GM18951 (cell line): ENCODE results near the gene TAF6.

ENCODE experiments used
- POLR2A ChIP-seq: IDR thresholded peaks from 4 replicates; pipeline ENCODE4 v1.6.1; 2011; ENCODE audit warnings: mild to moderate bottlenecking; ENCODE audit not compliant: insufficient read length, insufficient read depth; ENCODE audit errors: extremely low read depth
- in situ Hi-C: fragments of 300-500 bp; cut with MboI; formaldehyde crosslinking; loops from one replicate; pipeline ENCODE4 v1.12.0; 2022; ENCODE audit warnings: low sequenced_read_pairs, mixed read lengths, inconsistent platforms; ENCODE audit not compliant: unreplicated experiment

The TAF6 gene

DNA sequence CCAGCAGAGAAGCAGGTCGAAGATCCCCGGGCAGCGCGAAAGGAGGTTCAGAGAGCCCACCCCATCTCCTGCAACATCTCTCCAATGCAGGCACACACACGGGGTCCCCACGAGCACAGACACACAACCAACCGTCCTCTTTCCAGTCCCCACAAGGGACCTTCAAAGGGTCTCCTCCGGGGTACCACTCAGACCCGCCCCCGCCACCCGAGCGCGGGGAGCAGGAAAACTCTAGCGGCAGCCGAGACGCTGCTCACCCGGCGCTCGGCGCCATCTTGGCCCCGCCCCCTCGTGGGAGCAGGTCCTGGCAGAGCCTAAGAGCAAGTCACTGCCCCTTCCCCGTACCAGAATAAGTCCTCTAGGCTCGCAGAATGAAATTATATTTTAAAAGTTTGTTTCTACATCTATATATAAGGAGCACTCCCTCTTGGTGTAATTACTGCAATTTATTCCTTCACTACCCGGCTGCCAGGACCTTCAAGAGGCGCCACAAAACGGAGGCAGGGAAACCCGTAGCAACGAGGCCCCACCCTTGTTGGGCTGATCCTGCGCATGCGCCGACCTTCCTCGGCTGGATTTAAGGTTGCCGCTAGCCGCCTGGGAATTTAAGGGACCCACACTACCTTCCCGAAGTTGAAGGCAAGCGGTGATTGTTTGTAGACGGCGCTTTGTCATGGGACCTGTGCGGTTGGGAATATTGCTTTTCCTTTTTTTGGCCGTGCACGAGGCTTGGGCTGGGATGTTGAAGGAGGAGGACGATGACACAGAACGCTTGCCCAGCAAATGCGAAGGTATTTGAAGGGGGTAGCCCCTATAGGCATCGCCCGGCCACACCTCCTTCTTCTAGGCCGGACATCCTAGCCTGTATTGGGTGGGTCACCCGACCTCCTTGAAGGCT lies at the start of gene TAF6, which contains the start of gene CNPY4:
Gene TAF6 (minus strand): TSS at position 287 of the 898 bp plus-strand sequence. CDS start 5,149 bp downstream, outside the sequence.
Gene CNPY4 (plus strand): TSS at position 563 of the 898 bp plus-strand sequence. CDS start 111 bp downstream, at position 674.
- in situ Hi-C loops = no loop called here

DNA sequence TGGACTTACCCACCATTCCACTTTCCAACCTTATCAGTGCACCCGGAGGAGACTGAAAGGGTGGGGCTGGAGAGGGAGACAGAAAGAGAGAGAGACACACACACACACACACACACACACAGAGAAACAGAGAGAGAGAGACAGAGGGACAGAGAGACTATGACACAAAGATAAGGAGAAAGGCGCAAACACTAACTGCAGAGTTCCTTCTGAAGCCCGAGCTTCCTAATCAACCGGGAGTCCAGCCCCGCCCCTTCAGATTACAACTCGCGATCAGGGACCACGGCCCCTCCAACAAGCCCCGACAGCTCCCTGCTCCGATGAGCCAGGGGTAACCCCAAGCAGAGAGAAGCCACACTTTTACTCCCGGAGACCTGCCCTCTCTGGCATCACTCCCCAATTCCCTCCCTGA lies 48.8 kb upstream of the TAF6 start:
- in situ Hi-C loops = no loop called here
- no peak for TF ChIP-seq POLR2A

More for the DNA sequence above, at the start of gene TAF6, which contains the start of gene CNPY4:
- TF ChIP-seq POLR2A = peak; percentile 89

DNA sequence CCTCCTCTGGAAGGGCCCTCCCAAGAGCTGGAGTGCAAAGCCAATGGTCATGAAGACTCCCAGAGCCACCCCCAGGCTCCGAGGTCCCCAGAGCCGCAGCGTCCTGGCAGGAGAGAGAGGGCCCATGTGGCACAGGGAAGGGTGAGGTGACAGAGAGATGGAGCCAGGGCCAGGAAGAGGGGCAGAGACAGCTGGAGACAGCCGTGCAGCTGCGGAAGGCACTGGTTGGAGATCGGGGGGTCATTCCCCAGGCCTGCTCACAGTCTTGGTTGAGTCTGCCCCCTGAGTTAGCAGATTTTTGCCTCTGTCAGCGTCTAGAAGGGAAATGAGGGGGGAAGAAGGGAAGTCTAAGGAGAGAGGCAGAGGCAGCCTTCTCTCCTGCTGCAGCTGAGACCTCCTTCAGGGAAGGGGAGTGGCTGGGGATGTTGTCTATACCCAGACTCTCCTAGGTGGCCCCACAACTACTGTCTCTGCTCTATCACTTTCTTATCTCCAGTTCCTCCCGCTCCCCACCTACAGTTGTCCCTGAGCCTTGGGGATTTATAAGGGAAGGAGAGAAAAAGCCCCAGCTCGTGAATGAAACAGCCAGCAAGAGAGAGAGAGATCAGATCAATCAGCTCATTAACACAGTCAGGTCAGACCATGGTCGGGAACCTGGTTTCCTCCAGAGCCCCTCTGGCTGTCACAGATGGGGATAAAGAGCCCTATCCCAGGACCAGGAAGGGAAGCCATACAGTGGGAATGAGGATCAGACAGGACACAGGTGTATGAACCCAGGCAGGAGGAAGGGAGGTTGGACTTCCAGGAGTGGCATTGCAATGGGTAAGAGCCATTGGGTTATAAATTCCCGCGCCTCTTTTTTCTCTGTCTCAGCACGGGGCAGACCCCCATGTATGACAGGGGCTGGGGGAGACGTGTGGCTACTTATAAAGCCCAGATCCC lies 48.1 kb upstream of the TAF6 start:
- TF ChIP-seq POLR2A = no peak
- in situ Hi-C loops = no loop called here

GRCh38 chr7:100166317-100166940 lies 47.3 kb upstream of the TAF6 start:
- in situ Hi-C loops = no loop called here
- no peak for TF ChIP-seq POLR2A

- TF ChIP-seq POLR2A = no peak
Measured at GRCh38 chr7:100163871-100164270, 44.7 kb upstream of the TAF6 start.

DNA sequence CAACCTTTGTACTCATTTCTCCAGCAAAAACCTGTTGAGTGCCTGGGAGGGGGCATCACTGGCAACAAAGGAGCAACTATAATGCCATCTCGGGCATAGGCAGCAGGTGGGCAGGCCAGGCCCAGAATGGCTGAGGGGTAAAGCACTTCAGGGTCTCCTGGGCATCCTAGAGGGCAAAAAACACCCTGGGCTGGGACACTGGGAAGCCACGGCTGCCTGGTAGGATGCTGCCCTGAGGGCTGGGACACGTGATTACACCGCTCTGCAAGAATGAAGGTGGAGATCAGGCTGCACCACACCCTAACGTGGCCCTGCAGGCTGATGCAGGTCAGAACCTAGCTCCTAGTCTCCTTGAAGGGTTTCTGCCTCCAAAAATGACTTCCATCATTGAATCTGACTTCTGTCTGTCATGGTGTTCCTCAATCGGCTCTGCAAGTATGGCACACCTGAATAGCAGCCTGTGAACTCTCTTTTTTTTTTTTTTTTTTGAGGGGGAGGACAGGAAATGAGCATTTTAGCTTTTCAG lies 43.9 kb upstream of the TAF6 start:
- in situ Hi-C loops = no loop called here
- TF ChIP-seq POLR2A = no peak

More at GRCh38 chr7:100163871-100164270, 44.7 kb upstream of the TAF6 start:
- in situ Hi-C loops = no loop called here

- TF ChIP-seq POLR2A = no peak
- in situ Hi-C loops = no loop called here
Measured at GRCh38 chr7:100160067-100160466, 40.9 kb upstream of the TAF6 start.

- TF ChIP-seq POLR2A = no peak
- in situ Hi-C loops = no loop called here
Measured at GRCh38 chr7:100159099-100159623, 40.0 kb upstream of the TAF6 start.

GRCh38 chr7:100158229-100159098 lies 39.3 kb upstream of the TAF6 start, which contains the start of gene TRAPPC14:
TRAPPC14 (minus strand) TSS chr7:100158723; CDS start chr7:100158499, 224 bp downstream.
- TF ChIP-seq POLR2A = peak; percentile 90
- in situ Hi-C loops = no loop called here

- in situ Hi-C loops = no loop called here
- TF ChIP-seq POLR2A = no peak
Measured at GRCh38 chr7:100157334-100158228, 38.4 kb upstream of the TAF6 start.

DNA sequence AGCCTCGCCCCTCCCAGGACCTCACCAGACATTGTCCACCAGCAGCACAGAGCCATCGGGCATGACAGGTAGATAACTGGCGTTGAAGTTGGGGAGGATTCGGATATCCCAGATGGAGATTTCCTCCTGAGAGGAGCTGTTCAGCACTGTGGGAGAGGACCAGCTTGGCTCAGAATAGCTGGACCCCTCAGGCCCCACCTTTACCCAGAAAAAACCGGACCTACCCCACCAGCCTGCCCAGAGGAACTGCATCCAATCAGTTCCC lies 37.8 kb upstream of the TAF6 start:
- TF ChIP-seq POLR2A = no peak
- in situ Hi-C loops = no loop called here
